Ectodermal cell (in vitro differentiated cells): ENCODE results near the gene BIN2.
A peak's percentile ranks its signal among the peaks of the same experiment; 100 is the strongest.

Experiments
- H3K27ac ChIP-seq: 2 replicates; pipeline ENCODE4 v1.7.0; 2013; ENCODE audit warnings: mild to moderate bottlenecking, low read depth, low read length; ENCODE audit not compliant: insufficient read depth, poor library complexity, severe bottlenecking
- H3K27me3 ChIP-seq: 2 replicates; pipeline ENCODE4 v1.7.0; 2013; ENCODE audit warnings: mild to moderate bottlenecking, low read length; ENCODE audit not compliant: insufficient read depth, control insufficient read depth, poor library complexity, severe bottlenecking
- H3K36me3 ChIP-seq: one replicate; pipeline ENCODE4 v1.7.0; 2013; ENCODE audit warnings: low read length; ENCODE audit not compliant: control insufficient read depth, insufficient read depth
- H3K4me1 ChIP-seq: one replicate; pipeline ENCODE4 v1.7.0; 2013; ENCODE audit warnings: low read length; ENCODE audit not compliant: control insufficient read depth, insufficient read depth
- H3K4me3 ChIP-seq: 2 replicates; pipeline ENCODE4 v1.7.0; 2013; ENCODE audit warnings: low read depth, low read length, control low read depth; ENCODE audit not compliant: insufficient read depth
- H3K9me3 ChIP-seq: 2 replicates; pipeline ENCODE4 v1.7.0; 2013; ENCODE audit warnings: mild to moderate bottlenecking, low read length, moderate library complexity; ENCODE audit not compliant: control insufficient read depth
- WGBS, 2 experiments: methylation state at CpG; one replicate each; pipeline ENCODE4 v1.1.7; 2013; ENCODE audit warnings: missing lambda C conversion rate in 2 of 2; 5-methylcytosine and 5-hydroxymethylcytosine counted together

Gene BIN2

GRCh38 chr12:51329742-51330141 is 5.8 kb upstream of the BIN2 start:
- Histone ChIP-seq H3K27ac (no peak overlapping the region), H3K36me3 (no peaks in the 10 kb centered on the region), H3K27me3 (no peaks in the 10 kb centered on the region), H3K4me1 (no peaks in the 10 kb centered on the region), H3K9me3 (no peaks in the 10 kb centered on the region), H3K4me3 (no peak overlapping the region)
- 91 to 92% methylated on average over 5 of the region's 5 CpGs for WGBS, 2 experiments

GRCh38 chr12:51328587-51328986 is 4.6 kb upstream of the BIN2 start:
- Histone ChIP-seq H3K4me1 (no peaks in the 10 kb centered on the region), H3K4me3 (no peak overlapping the region), H3K27ac (no peak overlapping the region), H3K27me3 (no peaks in the 10 kb centered on the region), H3K9me3 (no peaks in the 10 kb centered on the region), H3K36me3 (no peaks in the 10 kb centered on the region)
- 89 to 95% methylated on average over 4 of the region's 4 CpGs for WGBS, 2 experiments

- no peak overlapping the region for H3K4me3 ChIP-seq
- no peaks in the 10 kb centered on the region for H3K9me3 ChIP-seq
- H3K36me3 ChIP-seq, result no peaks in the 10 kb centered on the region
- peaks cover 8% of the 10 kb centered on the region for H3K4me1 ChIP-seq
- WGBS, 2 experiments, result 83 to 85% methylated on average over 7 of the region's 7 CpGs
- H3K27ac ChIP-seq, result no peak overlapping the region
- no peaks in the 10 kb centered on the region for H3K27me3 ChIP-seq
These were observed 2.9 kb upstream of the BIN2 start for GRCh38 chr12:51326698-51327439.

- no peaks in the 10 kb centered on the region for H3K36me3 ChIP-seq
- H3K27ac ChIP-seq, result no peak overlapping the region
- no peaks in the 10 kb centered on the region for H3K9me3 ChIP-seq
- 94 to 99% methylated on average over 4 of the region's 4 CpGs for WGBS, 2 experiments
- no peak overlapping the region for H3K4me3 ChIP-seq
- no peaks in the 10 kb centered on the region for H3K27me3 ChIP-seq
- H3K4me1 ChIP-seq, result peaks cover 20% of the 10 kb centered on the region
These were observed 979 bp upstream of the BIN2 start for GRCh38 chr12:51324953-51325352.

- 89 to 93% methylated on average over 15 of the region's 15 CpGs for WGBS, 2 experiments
- no peaks in the 10 kb centered on the region for H3K27me3 ChIP-seq
- H3K9me3 ChIP-seq, result no peaks in the 10 kb centered on the region
- H3K4me1 ChIP-seq, result peaks cover 24% of the 10 kb centered on the region
- H3K4me3 ChIP-seq, result no peak overlapping the region
- no peaks in the 10 kb centered on the region for H3K36me3 ChIP-seq
- no peak overlapping the region for H3K27ac ChIP-seq
These were observed 535 bp downstream of the BIN2 start for GRCh38 chr12:51323317-51323960.

- WGBS, 2 experiments, result 91 to 99% methylated on average over 5 of the region's 5 CpGs
- Histone ChIP-seq H3K27me3 (no peaks in the 10 kb centered on the region), H3K4me1 (peaks cover 24% of the 10 kb centered on the region), H3K36me3 (no peaks in the 10 kb centered on the region), H3K9me3 (no peaks in the 10 kb centered on the region), H3K27ac (no peak overlapping the region), H3K4me3 (no peak overlapping the region)
These were observed 1.5 kb downstream of the BIN2 start for GRCh38 chr12:51322452-51322851.

GRCh38 chr12:51321882-51322281 is 2.1 kb downstream of the BIN2 start:
- Histone ChIP-seq H3K27ac (no peak overlapping the region), H3K4me3 (no peak overlapping the region), H3K4me1 (peaks cover 24% of the 10 kb centered on the region), H3K9me3 (no peaks in the 10 kb centered on the region), H3K36me3 (no peaks in the 10 kb centered on the region), H3K27me3 (no peaks in the 10 kb centered on the region)
- WGBS, 2 experiments, result 90 to 97% methylated on average over 3 of the region's 3 CpGs

- peak overlapping the region; percentile 99 for H3K27ac ChIP-seq
- H3K36me3 ChIP-seq, result no peaks in the 10 kb centered on the region
- H3K9me3 ChIP-seq, result no peaks in the 10 kb centered on the region
- no peak overlapping the region for H3K4me3 ChIP-seq
- H3K4me1 ChIP-seq, result peaks cover 24% of the 10 kb centered on the region
- 12 to 17% methylated on average over 3 of the region's 3 CpGs for WGBS, 2 experiments
- no peaks in the 10 kb centered on the region for H3K27me3 ChIP-seq
These were observed 3.2 kb downstream of the BIN2 start for GRCh38 chr12:51320695-51321320.

- Histone ChIP-seq H3K4me3 (no peak overlapping the region), H3K27ac (peak overlapping the region; percentile 99), H3K36me3 (no peaks in the 10 kb centered on the region), H3K9me3 (no peaks in the 10 kb centered on the region), H3K27me3 (no peaks in the 10 kb centered on the region), H3K4me1 (peaks cover 24% of the 10 kb centered on the region)
- 49 to 50% methylated on average over 4 of the region's 4 CpGs for WGBS, 2 experiments
These were observed 3.7 kb downstream of the BIN2 start for GRCh38 chr12:51320311-51320694.

- WGBS, 2 experiments, result 77 to 84% methylated on average over 3 of the region's 3 CpGs
- Histone ChIP-seq H3K4me3 (no peak overlapping the region), H3K9me3 (no peaks in the 10 kb centered on the region), H3K36me3 (no peaks in the 10 kb centered on the region), H3K27me3 (no peaks in the 10 kb centered on the region), H3K4me1 (peaks cover 24% of the 10 kb centered on the region), H3K27ac (no peak overlapping the region)
These were observed 5.0 kb downstream of the BIN2 start for GRCh38 chr12:51318846-51319599.
